GM23248 (cell line): ENCODE data around the gene TSC22D1. TPM values are rescaled to one million over a fixed set of nuclear protein-coding genes. Genes with fewer than 3 reads are reported as not detected.

ENCODE experiments used
- DNase-seq: peaks from one replicate; pipeline ENCODE4 v3.0.0-alpha.2; 2015
- H2AFZ ChIP-seq: fragments of 200-600 bp; sonication (generic); 2 replicates; pipeline ENCODE4 v1.6.1; 2016; ENCODE audit warnings: antibody characterized with exemption
- H3F3A ChIP-seq: fragments of 200-600 bp; sonication (generic); 2 replicates; pipeline ENCODE4 v1.6.1; 2016; ENCODE audit warnings: mild to moderate bottlenecking, antibody characterized with exemption, mixed run types; ENCODE audit not compliant: insufficient read depth
- H3K27ac ChIP-seq: fragments of 200-600 bp; sonication (generic); 2 replicates; pipeline ENCODE4 v1.5.1; 2016; ENCODE audit warnings: mild to moderate bottlenecking
- H3K27me3 ChIP-seq: fragments of 200-600 bp; sonication (generic); replicated peaks from 2 replicates; pipeline ENCODE4 v1.6.1; 2016; ENCODE audit warnings: mild to moderate bottlenecking; ENCODE audit not compliant: insufficient read depth
- H3K36me3 ChIP-seq: fragments of 200-600 bp; sonication (generic); 2 replicates; pipeline ENCODE4 v1.6.1; 2016; ENCODE audit warnings: low read depth, mild to moderate bottlenecking
- H3K4me1 ChIP-seq: fragments of 200-600 bp; sonication (generic); 2 replicates; pipeline ENCODE4 v1.6.1; 2016; ENCODE audit warnings: mild to moderate bottlenecking; ENCODE audit not compliant: insufficient read depth
- H3K4me2 ChIP-seq: fragments of 200-600 bp; sonication (generic); one replicate; pipeline ENCODE4 v1.6.1; 2016; ENCODE audit warnings: mild to moderate bottlenecking; ENCODE audit not compliant: unreplicated experiment
- H3K4me3 ChIP-seq: fragments of 200-600 bp; sonication (generic); 2 replicates; pipeline ENCODE4 v1.5.1; 2016; ENCODE audit warnings: mild to moderate bottlenecking
- H3K79me2 ChIP-seq: fragments of 200-600 bp; sonication (generic); 2 replicates; pipeline ENCODE4 v1.6.1; 2016; ENCODE audit warnings: mild to moderate bottlenecking; ENCODE audit not compliant: insufficient read depth
- H3K9ac ChIP-seq: fragments of 200-600 bp; sonication (generic); 2 replicates; pipeline ENCODE4 v1.6.1; 2016; ENCODE audit warnings: mild to moderate bottlenecking
- H3K9me2 ChIP-seq: fragments of 200-600 bp; sonication (generic); 2 replicates; pipeline ENCODE4 v1.6.1; 2016; ENCODE audit warnings: mixed run types, mild to moderate bottlenecking, moderate library complexity; ENCODE audit not compliant: insufficient read depth
- H3K9me3 ChIP-seq: fragments of 200-600 bp; sonication (generic); one replicate; pipeline ENCODE4 v1.6.1; 2017; ENCODE audit warnings: low read depth
- H4K20me1 ChIP-seq: fragments of 200-600 bp; sonication (generic); 2 replicates; pipeline ENCODE4 v1.6.0; 2016; ENCODE audit not compliant: insufficient read depth
- EZH2 ChIP-seq: fragments of 200-600 bp; sonication (generic); IDR thresholded peaks from 2 replicates; pipeline ENCODE4 v1.6.1; 2018; ENCODE audit warnings: antibody characterized with exemption, mild to moderate bottlenecking; ENCODE audit not compliant: insufficient read depth, poor library complexity, severe bottlenecking
- EZH2phosphoT487 ChIP-seq: fragments of 200-600 bp; sonication (generic); IDR thresholded peaks from 2 replicates; pipeline ENCODE4 v1.6.1; 2018; ENCODE audit warnings: antibody characterized with exemption, moderate library complexity, mild to moderate bottlenecking, low read depth; ENCODE audit not compliant: insufficient read depth
- WGBS, 2 experiments: methylation state at CpG; one replicate each; pipeline ENCODE4 v1.1.6; 2015 to 2017; ENCODE audit warnings: low lambda C conversion rate in 2 of 2, low coverage in 1 of 2; ENCODE audit errors: missing lambda C conversion rate in 2 of 2; 5-methylcytosine and 5-hydroxymethylcytosine counted together
- in situ Hi-C: fragments of 300-500 bp; cut with MboI; formaldehyde crosslinking; loops from 2 replicates; pipeline ENCODE4 v1.15.0; 2020
- polyA plus RNA-seq: library from polyadenylated mRNA; unstranded; fragments of >200 nt; fragmentation: Nextera tagmentation; extraction: Ambion mirVana; gene quantifications from 2 replicates; pipeline ENCODE4 v1.2.1, GENCODE V29; 2016
- total RNA-seq: library from RNA; depleted of rRNA; stranded (reverse); fragments of >200 nt; shearing (Covaris generic); gene quantifications from 2 replicates; pipeline ENCODE4 v1.2.3, GENCODE V29; 2014; rRNA removed

The TSC22D1 gene
- total RNA-seq (59.2 and 60.6 TPM in 2 replicates), polyA plus RNA-seq (30.5 and 31.3 TPM in 2 replicates)

- H3K4me1 ChIP-seq: peaks cover 51% of the 10 kb centered on the region
- in situ Hi-C loops: no loop called here
- peak within 1 kb of the TSS; percentile 82 for H3K4me3 ChIP-seq
- 1 to 2% methylated on average over 46 to 51 of the region's 51 CpGs for WGBS, 2 experiments
- no peaks in the 10 kb centered on the region for H4K20me1 ChIP-seq
- H3K4me2 ChIP-seq: peak within 1 kb of the TSS; percentile 82
- H3K79me2 ChIP-seq: peaks cover 55% of the 10 kb centered on the region
- no peak for TF ChIP-seq EZH2
- no peak for TF ChIP-seq EZH2phosphoT487
- peak within 1 kb of the TSS; percentile 91 for H2AFZ ChIP-seq
- H3K9me3 ChIP-seq: no peaks in the 10 kb centered on the region
- peak within 1 kb of the TSS; percentile 96 for H3K27ac ChIP-seq
- no peaks in the 10 kb centered on the region for H3K9me2 ChIP-seq
- no peaks in the 10 kb centered on the region; the same call in 1 of the 2 replicates for H3K36me3 ChIP-seq
- H3K9ac ChIP-seq: peak within 1 kb of the TSS; percentile 92
- DNase-seq: peak; percentile 74
- H3F3A ChIP-seq: peaks cover 14% of the 10 kb centered on the region
- H3K27me3 ChIP-seq: no peaks in the 10 kb centered on the region
These were observed at the start of gene TSC22D1 for GRCh38 chr13:44575741-44576350. Gene TSC22D1, minus strand, starts transcription at chr13:44576330. Its CDS starts 256 bp downstream, at chr13:44576074.

DNA sequence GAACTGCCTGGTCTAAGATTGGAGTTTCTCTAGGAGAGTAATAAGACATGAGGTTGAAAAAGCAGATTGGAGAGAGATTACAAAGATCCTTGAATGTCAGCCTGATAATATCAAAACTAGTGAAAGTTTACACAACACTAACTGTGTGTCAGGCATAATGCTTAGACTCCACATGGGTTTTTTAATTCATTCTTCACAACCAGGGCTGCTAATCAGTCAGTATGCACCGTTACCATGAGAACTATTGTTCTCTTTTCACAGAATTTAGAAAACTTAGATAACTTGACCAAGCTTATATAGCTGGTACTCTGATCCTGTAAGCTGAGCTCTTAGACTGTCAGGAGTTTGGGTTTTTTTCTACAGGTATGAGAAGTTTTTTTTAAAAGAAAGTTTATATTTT lies 46.6 kb upstream of the TSC22D1 start:
- H3K4me1 ChIP-seq: peaks cover 21% of the 10 kb centered on the region

GRCh38 chr13:44622261-44622660 lies 46.1 kb upstream of the TSC22D1 start:
- peak overlapping the region; percentile 11; the same call in 1 of the 2 replicates for H2AFZ ChIP-seq
- no peaks in the 10 kb centered on the region for H3K9me3 ChIP-seq
- TF ChIP-seq EZH2phosphoT487: no peak
- no peak for TF ChIP-seq EZH2
- no peaks in the 10 kb centered on the region for H3K9me2 ChIP-seq
- no peaks in the 10 kb centered on the region for H3K36me3 ChIP-seq
- H3K4me1 ChIP-seq: peaks cover 16% of the 10 kb centered on the region
- WGBS, 2 experiments: 19 to 20% methylated on average over 1 of the region's 1 CpG
- no peak overlapping the region for H3K27ac ChIP-seq
- no peak overlapping the region for H3K9ac ChIP-seq
- in situ Hi-C loops: loop anchor here (10.0 kb wide), 1 partner anchor 57 kb away; no protein-coding TSS in a partner anchor
- H3F3A ChIP-seq: peaks cover 5% of the 10 kb centered on the region; the same call in 1 of the 2 replicates
- H3K4me2 ChIP-seq: no peak overlapping the region
- H3K27me3 ChIP-seq: no peaks in the 10 kb centered on the region
- H4K20me1 ChIP-seq: no peaks in the 10 kb centered on the region
- no peak overlapping the region for H3K4me3 ChIP-seq
- peak; percentile 30 for DNase-seq
- H3K79me2 ChIP-seq: no peaks in the 10 kb centered on the region

More for the DNA sequence above, 46.6 kb upstream of the TSC22D1 start:
- Histone ChIP-seq H3K9me3 (no peaks in the 10 kb centered on the region), H3K36me3 (no peaks in the 10 kb centered on the region), H3K9me2 (no peaks in the 10 kb centered on the region), H3F3A (peaks cover 8% of the 10 kb centered on the region), H3K79me2 (no peaks in the 10 kb centered on the region), H3K27me3 (no peaks in the 10 kb centered on the region), H3K27ac (no peak overlapping the region), H3K9ac (no peak overlapping the region), H2AFZ (peak overlapping the region; percentile 11; the same call in 1 of the 2 replicates), H3K4me3 (no peak overlapping the region), H3K4me2 (no peak overlapping the region), H4K20me1 (no peaks in the 10 kb centered on the region)
- WGBS, 2 experiments: 83 to 93% methylated on average over 1 of the region's 1 CpG
- in situ Hi-C loops: loop anchor here (10.0 kb wide), 1 partner anchor 58 kb away; no protein-coding TSS in a partner anchor
- DNase-seq: no peak
- TF ChIP-seq EZH2phosphoT487 (no peak), EZH2 (no peak)

- Histone ChIP-seq H3K4me1 (peaks cover 10% of the 10 kb centered on the region), H4K20me1 (no peaks in the 10 kb centered on the region), H3K9me3 (no peaks in the 10 kb centered on the region), H3K9me2 (no peaks in the 10 kb centered on the region), H3K27me3 (no peaks in the 10 kb centered on the region), H3K4me2 (peak overlapping the region; percentile 6), H3K9ac (no peak overlapping the region), H3F3A (no peaks in the 10 kb centered on the region), H3K4me3 (no peak overlapping the region), H2AFZ (no peak overlapping the region), H3K27ac (no peak overlapping the region), H3K36me3 (no peaks in the 10 kb centered on the region), H3K79me2 (no peaks in the 10 kb centered on the region)
- TF ChIP-seq EZH2 (no peak), EZH2phosphoT487 (no peak)
- DNase-seq: peak; percentile 70
- in situ Hi-C loops: loop anchor here (10.0 kb wide), 1 partner anchor 55 kb away; no protein-coding TSS in a partner anchor
These were observed 43.9 kb upstream of the TSC22D1 start for GRCh38 chr13:44620057-44620456.
